HG03139 (cell line): ENCODE data around the gene TEX14.
"Not testable (repeated sequence)": the region's sequence is repeated elsewhere in the genome, so short reads cannot be mapped to it uniquely, and the experiment has no call there.

Experiments
- ATAC-seq: cut with Tn5 transposase; IDR thresholded peaks from one replicate; pipeline ENCODE4 v1.9.1; 2021; ENCODE audit not compliant: unreplicated experiment

Gene TEX14

GRCh38 chr17:58605986-58606385 is 85.9 kb downstream of the TEX14 start:
- no peak for ATAC-seq

DNA sequence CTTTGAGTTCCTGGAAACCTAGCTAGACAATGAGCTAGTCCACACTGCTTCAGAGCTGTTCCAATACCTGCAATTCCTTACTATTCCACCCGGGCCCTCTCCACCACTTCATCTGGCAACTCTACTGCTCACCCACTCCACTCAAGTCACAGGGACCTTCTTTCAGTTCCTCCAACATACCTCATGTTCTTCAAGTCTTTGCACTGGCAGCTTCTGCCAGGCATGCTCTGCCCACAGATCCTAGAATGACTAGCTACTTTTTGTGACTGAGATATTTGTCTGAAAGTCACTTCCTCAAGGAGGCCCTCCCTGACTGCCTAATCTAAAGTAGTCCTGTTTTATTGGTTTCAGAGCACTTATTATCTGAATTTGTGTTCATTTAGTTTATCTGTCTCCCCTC is 86.4 kb downstream of the TEX14 start:
- ATAC-seq, result no peak

GRCh38 chr17:58601976-58602375 is 89.9 kb downstream of the TEX14 start:
- no peak for ATAC-seq

DNA sequence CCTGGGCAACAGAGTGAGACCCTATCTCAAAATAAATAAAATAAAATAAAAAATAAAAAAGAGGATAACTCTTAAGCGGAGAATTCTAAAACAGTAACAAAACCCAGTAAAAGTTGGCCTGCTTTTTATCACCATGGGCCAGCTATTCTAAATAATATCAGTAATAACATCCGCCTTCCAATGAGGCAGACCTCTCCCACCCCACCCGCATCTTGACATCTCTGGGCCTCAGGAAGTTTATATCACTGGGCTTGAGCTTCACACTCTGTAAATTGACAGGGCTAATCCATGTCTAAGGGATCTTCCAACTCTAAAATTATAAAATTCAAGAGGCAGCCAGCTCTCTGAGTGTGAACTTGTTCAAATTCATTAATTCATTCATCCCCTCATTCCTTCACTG is 94.5 kb downstream of the TEX14 start:
- no peak for ATAC-seq

- no peak for ATAC-seq
These were observed 96.6 kb downstream of the TEX14 start for GRCh38 chr17:58595194-58595792.

GRCh38 chr17:58593123-58593522 is 98.7 kb downstream of the TEX14 start:
- ATAC-seq, result no peak

DNA sequence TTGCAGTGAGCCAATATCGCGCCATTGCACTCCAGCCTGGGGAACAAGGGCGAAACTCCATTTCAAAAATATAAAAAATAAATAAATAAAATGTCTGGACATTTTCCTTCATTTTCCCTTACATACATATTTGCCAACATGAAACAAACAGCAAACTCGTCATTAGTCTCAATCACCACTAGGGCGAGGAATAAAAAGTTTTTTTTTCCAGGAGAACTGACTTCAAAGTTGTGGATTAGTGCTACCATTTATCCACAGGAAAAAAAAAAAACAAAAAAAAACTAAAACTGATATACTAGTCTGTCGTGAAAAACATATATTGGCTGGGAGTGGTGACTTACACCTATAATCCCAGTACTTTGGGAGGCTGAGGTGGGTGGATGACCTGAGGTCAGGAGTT is 100.4 kb downstream of the TEX14 start:
- no peak for ATAC-seq

DNA sequence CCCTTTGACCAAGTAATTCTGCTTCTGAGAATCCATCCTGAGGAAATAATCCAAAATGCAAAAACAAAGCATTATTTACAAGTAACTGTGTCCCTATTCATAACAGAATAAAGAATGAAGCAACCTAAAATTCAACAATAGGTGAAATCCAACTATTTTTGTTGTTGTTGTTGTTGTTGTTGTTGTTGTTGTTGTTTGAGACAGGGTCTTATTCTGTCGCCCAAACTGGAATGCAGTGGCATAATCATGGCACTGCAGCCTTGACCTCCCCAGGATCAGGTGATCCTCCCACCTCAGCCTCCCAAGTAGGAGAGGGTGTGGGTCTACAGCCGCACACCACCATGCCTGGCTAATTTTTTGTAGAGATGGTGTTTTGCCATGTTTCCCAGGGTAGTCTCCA is 101.5 kb downstream of the TEX14 start:
- ATAC-seq, result no peak

DNA sequence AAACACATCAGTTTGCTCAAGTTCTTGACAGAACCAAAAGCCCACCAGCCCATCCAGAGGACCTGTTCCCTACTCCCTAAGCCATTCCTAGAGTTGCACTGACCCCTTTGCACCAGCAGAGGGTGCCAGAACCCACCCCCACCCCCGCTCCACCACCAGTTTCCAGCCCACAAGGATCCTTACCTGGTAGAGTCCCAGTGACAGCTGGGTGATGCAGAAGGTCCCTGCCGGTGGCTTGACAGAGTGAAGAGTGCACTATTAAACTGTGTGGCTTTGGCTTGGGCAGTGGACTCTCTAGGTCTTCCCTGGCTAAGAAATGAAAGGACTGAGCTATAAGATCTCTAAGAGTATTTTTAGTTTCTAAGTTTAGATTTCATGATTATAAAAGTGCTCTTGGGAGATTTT is 104.1 kb downstream of the TEX14 start:
- ATAC-seq, result no peak

GRCh38 chr17:58586009-58586644 is 105.7 kb downstream of the TEX14 start:
- ATAC-seq, result no peak

DNA sequence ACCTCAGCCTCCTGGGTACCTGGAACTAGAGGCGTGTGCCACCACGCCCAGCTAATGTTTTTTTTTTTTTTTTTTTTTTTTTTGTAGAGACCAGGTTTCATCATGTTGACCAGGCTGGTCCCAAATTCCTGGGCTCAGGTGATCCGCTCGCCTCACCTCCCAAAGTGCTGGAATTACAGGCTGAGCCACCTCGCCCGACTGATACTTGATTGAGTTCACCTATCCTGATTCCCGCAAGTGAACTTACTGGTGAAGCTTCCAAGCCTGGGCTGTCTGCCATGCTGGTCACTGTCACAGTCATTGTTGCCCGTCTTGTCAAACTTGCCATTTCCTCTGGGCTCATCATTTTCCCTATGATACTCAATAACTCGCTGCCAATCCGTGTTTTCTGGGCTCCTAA is 106.3 kb downstream of the TEX14 start:
- no peak for ATAC-seq

- no peak for ATAC-seq
These were observed 108.4 kb downstream of the TEX14 start for GRCh38 chr17:58583486-58583885.

DNA sequence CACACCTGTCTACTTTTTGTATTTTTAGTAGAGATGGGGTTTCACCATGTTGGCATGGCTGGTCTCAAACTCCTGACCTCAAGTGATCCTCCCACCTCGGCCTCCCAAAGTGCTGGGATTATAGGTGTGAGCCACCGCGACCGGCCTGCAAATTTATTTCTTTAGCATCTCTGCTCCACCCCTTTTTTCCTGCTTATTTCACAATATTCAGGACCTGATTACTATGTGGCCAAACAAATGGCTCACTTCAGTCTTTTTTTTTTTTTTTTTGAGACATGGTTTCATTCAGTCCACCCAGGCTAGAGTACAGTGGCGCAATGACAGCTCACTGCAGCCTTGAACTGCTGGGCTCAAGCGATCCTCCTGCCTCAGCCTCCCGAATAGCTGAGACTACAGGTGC is 109.1 kb downstream of the TEX14 start:
- ATAC-seq, result not testable (repeated sequence)

DNA sequence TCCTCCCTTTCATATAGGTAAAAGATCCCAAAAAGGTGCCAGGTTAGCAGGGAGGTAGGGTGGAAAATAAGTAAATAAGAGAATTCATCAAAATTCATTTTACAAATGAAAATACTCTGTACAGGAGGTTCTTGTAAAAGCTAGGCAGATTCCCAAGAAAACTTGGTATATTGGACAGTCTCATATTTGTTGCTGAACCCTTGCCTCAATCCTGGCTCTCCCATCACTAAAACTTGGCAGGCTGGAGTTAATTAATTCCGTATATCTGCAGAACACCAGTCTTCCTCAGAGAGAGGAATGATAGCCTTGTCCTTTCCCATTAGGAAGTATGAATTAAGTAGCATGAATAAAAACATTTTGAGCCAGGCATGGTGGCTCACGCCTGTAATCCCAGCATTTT is 111.2 kb downstream of the TEX14 start:
- no peak for ATAC-seq

- ATAC-seq, result no peak
These were observed 114.1 kb downstream of the TEX14 start for GRCh38 chr17:58577696-58578095.

- ATAC-seq, result no peak
These were observed 115.0 kb downstream of the TEX14 start for GRCh38 chr17:58576679-58577367.

DNA sequence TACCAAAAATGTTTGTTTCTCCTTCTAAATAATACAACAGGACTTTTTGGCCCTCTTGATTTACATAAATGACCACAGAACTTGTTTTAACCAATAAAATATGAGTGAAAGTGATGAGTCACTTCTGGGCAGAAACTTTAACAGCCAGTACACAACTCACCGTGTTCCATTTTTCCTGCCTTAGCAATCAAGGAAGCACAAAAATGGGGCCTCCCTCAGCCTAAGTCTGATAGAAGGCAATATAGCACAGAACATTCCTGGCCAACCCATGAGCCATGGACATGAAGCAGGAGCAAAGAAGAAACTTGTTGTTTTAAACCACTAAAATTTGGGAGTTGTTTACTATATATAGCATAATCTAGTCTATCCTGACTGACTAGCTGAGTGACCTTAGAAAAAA is 116.3 kb downstream of the TEX14 start:
- ATAC-seq, result no peak

- no peak for ATAC-seq
These were observed 117.8 kb downstream of the TEX14 start for GRCh38 chr17:58574025-58574424.

GRCh38 chr17:58572846-58573245 is 119.0 kb downstream of the TEX14 start:
- ATAC-seq, result no peak

DNA sequence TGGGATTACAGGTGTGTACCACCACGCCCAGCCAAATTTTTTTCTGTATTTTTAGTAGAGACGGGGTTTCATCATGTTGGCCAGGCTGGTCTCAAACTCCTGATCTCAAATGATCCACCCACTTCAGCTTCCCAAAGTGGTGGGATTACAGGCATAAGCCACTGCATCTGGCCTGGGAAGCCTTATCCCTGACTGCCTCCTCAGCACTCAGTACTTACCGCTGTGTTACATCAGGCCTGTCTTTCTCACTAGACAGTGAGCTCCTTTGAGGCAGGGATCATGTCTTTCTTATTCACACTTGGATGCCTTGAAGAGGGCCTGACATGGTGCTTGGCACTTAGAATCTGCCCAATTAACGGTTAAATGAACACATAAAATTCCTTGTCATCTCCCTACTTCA is 121.1 kb downstream of the TEX14 start:
- ATAC-seq, result no peak

GRCh38 chr17:58569196-58569595 is 122.6 kb downstream of the TEX14 start:
- no peak for ATAC-seq

- ATAC-seq, result no peak
These were observed 123.6 kb downstream of the TEX14 start for GRCh38 chr17:58568044-58568799.
